Measurements from ENCODE around the gene MUC12. TPM values are rescaled to one million over a fixed set of nuclear protein-coding genes. Genes with fewer than 3 reads are reported as not detected.
"Not testable (repeated sequence)": the region's sequence is repeated elsewhere in the genome, so short reads cannot be mapped to it uniquely, and the experiment has no call there.

The MUC12 gene
- 0.24 to 0.33 TPM in 2 of 3 replicates, not detected in the other for polyA plus RNA-seq
- polyA plus RNA-seq (2011; ENCODE audit: low read depth), result 0.26 TPM
- polyA plus RNA-seq (2011; cell fraction: cytosol; rRNA removed), result 0.26 TPM in 2 replicates
- 0.22 and 0.61 TPM in 2 replicates for polyA plus RNA-seq (2011; cell fraction: nucleus; rRNA removed)
- polyA plus RNA-seq (2012; ENCODE audit: low replicate concordance), result 0.45 and 0.53 TPM in 2 replicates
- 0.03 TPM in 1 of 3 replicates, not detected in the others for polyA minus RNA-seq
- not detected for polyA minus RNA-seq (2011; cell fraction: cytosol; rRNA and poly(A)+ RNA removed)
- 0.08 and 0.11 TPM in 2 replicates for polyA minus RNA-seq (2011; cell fraction: nucleus; rRNA and poly(A)+ RNA removed)

- TF ChIP-seq EZH2 (IDR thresholded peaks at IDR 0.05; ENCODE audit: low read length), result no peak
- TF ChIP-seq, protein P1, sequence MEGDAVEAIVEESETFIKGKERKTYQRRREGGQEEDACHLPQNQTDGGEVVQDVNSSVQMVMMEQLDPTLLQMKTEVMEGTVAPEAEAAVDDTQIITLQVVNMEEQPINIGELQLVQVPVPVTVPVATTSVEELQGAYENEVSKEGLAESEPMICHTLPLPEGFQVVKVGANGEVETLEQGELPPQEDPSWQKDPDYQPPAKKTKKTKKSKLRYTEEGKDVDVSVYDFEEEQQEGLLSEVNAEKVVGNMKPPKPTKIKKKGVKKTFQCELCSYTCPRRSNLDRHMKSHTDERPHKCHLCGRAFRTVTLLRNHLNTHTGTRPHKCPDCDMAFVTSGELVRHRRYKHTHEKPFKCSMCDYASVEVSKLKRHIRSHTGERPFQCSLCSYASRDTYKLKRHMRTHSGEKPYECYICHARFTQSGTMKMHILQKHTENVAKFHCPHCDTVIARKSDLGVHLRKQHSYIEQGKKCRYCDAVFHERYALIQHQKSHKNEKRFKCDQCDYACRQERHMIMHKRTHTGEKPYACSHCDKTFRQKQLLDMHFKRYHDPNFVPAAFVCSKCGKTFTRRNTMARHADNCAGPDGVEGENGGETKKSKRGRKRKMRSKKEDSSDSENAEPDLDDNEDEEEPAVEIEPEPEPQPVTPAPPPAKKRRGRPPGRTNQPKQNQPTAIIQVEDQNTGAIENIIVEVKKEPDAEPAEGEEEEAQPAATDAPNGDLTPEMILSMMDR (optimal IDR thresholded peaks at IDR 0.05 in 1 of 3, IDR thresholded peaks at IDR 0.05 in 1 of 3, conservative IDR thresholded peaks at IDR 0.05 in 1 of 3; ENCODE audit: extremely low read depth in 1 of 3, insufficient read depth in 2 of 3, low read length in 3 of 3), result no peak
- no peak within 1 kb of the TSS for H2AFZ ChIP-seq (ENCODE audit: control insufficient read depth, low read length)
- no peak within 1 kb of the TSS for H3K27ac ChIP-seq (ENCODE audit: control insufficient read depth, insufficient read depth, low read length)
- peaks cover 43% of the 10 kb centered on the region for H3K27me3 ChIP-seq (ENCODE audit: control insufficient read depth, extremely low read depth, insufficient read depth, low read length)
- FAIRE-seq (no peak), DNase-seq (ENCODE audit: low read depth, low spot score) (no peak)
- dilution Hi-C loops (cut with MboI; ENCODE audit: extremely low pct_ligation_motif_present, low sequenced_read_pairs), result no loop called here
- no peaks in the 10 kb centered on the region for H3K79me2 ChIP-seq (ENCODE audit: control insufficient read depth, insufficient read depth, low read length)
- H3K4me2 ChIP-seq (ENCODE audit: control insufficient read depth, extremely low read depth, insufficient read depth, low read depth, low read length), result no peak within 1 kb of the TSS
- H3K9me1 ChIP-seq (ENCODE audit: control insufficient read depth, extremely low read depth, insufficient read depth, low read length), result no peaks in the 10 kb centered on the region
- H3K4me1 ChIP-seq (ENCODE audit: control insufficient read depth, extremely low read depth, insufficient read depth, low read length), result no peaks in the 10 kb centered on the region
- H3K36me3 ChIP-seq (ENCODE audit: control insufficient read depth in 2 of 2, extremely low read depth in 1 of 2, insufficient read depth in 2 of 2, low read length in 2 of 2), result no peaks in the 10 kb centered on the region
- no peaks in the 10 kb centered on the region for H3K9me3 ChIP-seq (ENCODE audit: control insufficient read depth, low read depth, low read length)
- H4K20me1 ChIP-seq (ENCODE audit: control insufficient read depth, extremely low read depth, insufficient read depth, low read length), result no peaks in the 10 kb centered on the region
- H3K4me3 ChIP-seq (ENCODE audit: control insufficient read depth in 2 of 3, extremely low read depth in 1 of 3, insufficient read depth in 2 of 3, low read depth in 1 of 3, low read length in 3 of 3), result no peak within 1 kb of the TSS
- no peak within 1 kb of the TSS for H3K9ac ChIP-seq (ENCODE audit: control insufficient read depth, extremely low read depth, insufficient read depth, low read length)
Observed at GRCh38 chr7:100969066-100969615, at the start of gene MUC12. TSS of gene MUC12 (plus strand) at chr7:100969565. CDS start at chr7:100969623, 58 bp downstream.

GRCh38 chr7:100919779-100920437 is 49.5 kb upstream of the MUC12 start:
- H3K9me3 ChIP-seq (ENCODE audit: control insufficient read depth, low read depth, low read length); H3K4me2 ChIP-seq (ENCODE audit: control insufficient read depth, extremely low read depth, insufficient read depth, low read depth, low read length); FAIRE-seq; H3K27me3 ChIP-seq (ENCODE audit: control insufficient read depth, extremely low read depth, insufficient read depth, low read length); H3K9me1 ChIP-seq (ENCODE audit: control insufficient read depth, extremely low read depth, insufficient read depth, low read length); H3K4me1 ChIP-seq (ENCODE audit: control insufficient read depth, extremely low read depth, insufficient read depth, low read length); H3K4me3 ChIP-seq (ENCODE audit: control insufficient read depth in 2 of 3, extremely low read depth in 1 of 3, insufficient read depth in 2 of 3, low read depth in 1 of 3, low read length in 3 of 3); H4K20me1 ChIP-seq (ENCODE audit: control insufficient read depth, extremely low read depth, insufficient read depth, low read length); H3K79me2 ChIP-seq (ENCODE audit: control insufficient read depth, insufficient read depth, low read length); H2AFZ ChIP-seq (ENCODE audit: control insufficient read depth, low read length); H3K36me3 ChIP-seq (ENCODE audit: control insufficient read depth in 2 of 2, extremely low read depth in 1 of 2, insufficient read depth in 2 of 2, low read length in 2 of 2); H3K9ac ChIP-seq (ENCODE audit: control insufficient read depth, extremely low read depth, insufficient read depth, low read length); dilution Hi-C loops (cut with MboI; ENCODE audit: extremely low pct_ligation_motif_present, low sequenced_read_pairs); H3K27ac ChIP-seq (ENCODE audit: control insufficient read depth, insufficient read depth, low read length); DNase-seq (ENCODE audit: low read depth, low spot score): not testable (repeated sequence)

Measured in keratinocyte (primary cell).